ENCODE data around the gene DDX51.

DDX51 gene

GRCh38 chr12:132185705-132186104 is 41.6 kb upstream of the DDX51 start:
- no peak for DNase-seq
- no peak overlapping the region for H3K4me3 Mint-ChIP-seq
- peaks cover 31% of the 10 kb centered on the region for H3K4me1 Mint-ChIP-seq
- H3K9me3 Mint-ChIP-seq, result no peaks in the 10 kb centered on the region
- no peak overlapping the region for H3K27ac Mint-ChIP-seq
- no peaks in the 10 kb centered on the region for H3K36me3 Mint-ChIP-seq (ENCODE audit: low read depth)
- H3K27me3 Mint-ChIP-seq (ENCODE audit: low read depth, poor library complexity), result peaks cover 80% of the 10 kb centered on the region
- no peak for TF ChIP-seq CTCF (IDR thresholded peaks at IDR 0.05)

- H3K36me3 Mint-ChIP-seq (ENCODE audit: low read depth), result no peaks in the 10 kb centered on the region
- H3K27ac Mint-ChIP-seq, result no peak overlapping the region
Observed at GRCh38 chr12:132182711-132183365, 38.7 kb upstream of the DDX51 start.

GRCh38 chr12:132182206-132182710 is 38.1 kb upstream of the DDX51 start:
- H3K36me3 Mint-ChIP-seq (ENCODE audit: low read depth), result no peaks in the 10 kb centered on the region
- H3K4me1 Mint-ChIP-seq, result peaks cover 32% of the 10 kb centered on the region
- H3K4me3 Mint-ChIP-seq, result no peak overlapping the region
- DNase-seq, result no peak
- TF ChIP-seq CTCF (IDR thresholded peaks at IDR 0.05), result no peak
- no peaks in the 10 kb centered on the region for H3K9me3 Mint-ChIP-seq
- H3K27ac Mint-ChIP-seq, result no peak overlapping the region
- peaks cover 65% of the 10 kb centered on the region for H3K27me3 Mint-ChIP-seq (ENCODE audit: low read depth, poor library complexity)

More at GRCh38 chr12:132182711-132183365, 38.7 kb upstream of the DDX51 start:
- H3K27me3 Mint-ChIP-seq (ENCODE audit: low read depth, poor library complexity), result peaks cover 68% of the 10 kb centered on the region
- no peaks in the 10 kb centered on the region for H3K9me3 Mint-ChIP-seq
- no peak overlapping the region for H3K4me3 Mint-ChIP-seq
- TF ChIP-seq CTCF (IDR thresholded peaks at IDR 0.05), result no peak
- no peak for DNase-seq
- peaks cover 37% of the 10 kb centered on the region for H3K4me1 Mint-ChIP-seq

GRCh38 chr12:132181570-132182200 is 37.6 kb upstream of the DDX51 start:
- H3K4me1 Mint-ChIP-seq, result peaks cover 38% of the 10 kb centered on the region
- peaks cover 60% of the 10 kb centered on the region for H3K27me3 Mint-ChIP-seq (ENCODE audit: low read depth, poor library complexity)
- H3K27ac Mint-ChIP-seq, result no peak overlapping the region
- no peaks in the 10 kb centered on the region for H3K9me3 Mint-ChIP-seq
- no peak for DNase-seq
- TF ChIP-seq CTCF (IDR thresholded peaks at IDR 0.05), result no peak
- no peaks in the 10 kb centered on the region for H3K36me3 Mint-ChIP-seq (ENCODE audit: low read depth)
- H3K4me3 Mint-ChIP-seq, result no peak overlapping the region

GRCh38 chr12:132180648-132181546 is 36.8 kb upstream of the DDX51 start:
- Mint-ChIP-seq H3K27ac (no peak overlapping the region), H3K36me3 (ENCODE audit: low read depth) (no peaks in the 10 kb centered on the region), H3K4me3 (no peak overlapping the region), H3K4me1 (peaks cover 36% of the 10 kb centered on the region), H3K27me3 (ENCODE audit: low read depth, poor library complexity) (peaks cover 52% of the 10 kb centered on the region), H3K9me3 (no peaks in the 10 kb centered on the region)
- DNase-seq, result no peak
- no peak for TF ChIP-seq CTCF (IDR thresholded peaks at IDR 0.05)

All from nephron progenitor cell (in vitro differentiated cells).